Measurements from ENCODE around the gene FRMD1.
"Not testable (repeated sequence)": the region's sequence is repeated elsewhere in the genome, so short reads cannot be mapped to it uniquely, and the experiment has no call there.

The FRMD1 gene

DNA sequence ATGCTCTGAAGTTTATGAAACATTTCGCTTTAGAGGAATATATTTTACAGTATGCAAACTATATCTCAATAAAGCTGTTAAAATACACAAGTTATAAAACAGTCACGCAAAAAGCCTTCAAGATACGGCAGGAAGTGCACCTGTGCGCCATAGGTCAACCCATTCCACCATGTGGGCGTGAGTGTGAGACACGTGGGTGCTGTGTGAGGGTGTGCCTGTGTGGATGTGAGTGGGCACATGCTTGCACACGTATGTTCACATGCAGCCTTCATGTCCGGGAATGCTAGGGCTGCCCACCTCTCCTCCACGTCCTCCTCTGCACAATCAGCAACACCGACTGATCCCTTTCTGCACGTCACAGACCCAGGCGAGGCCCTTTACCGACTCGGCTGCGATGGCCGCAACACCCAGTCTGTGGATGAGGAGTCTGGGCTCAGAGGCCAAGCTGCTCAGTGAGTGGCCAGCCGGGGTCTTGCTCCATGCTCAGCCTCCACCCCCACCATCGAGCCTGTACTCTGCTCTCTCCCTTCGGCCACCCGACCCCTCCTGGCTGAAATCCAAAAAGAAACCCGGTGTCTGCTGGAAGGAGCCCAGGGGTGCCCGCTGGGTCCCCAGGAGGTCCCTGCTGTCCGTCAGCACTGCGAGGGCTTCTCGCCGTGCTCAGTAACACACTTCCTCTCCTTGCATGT is 3.0 kb upstream of the FRMD1 start:
- H3K4me3 ChIP-seq (replicated peaks; ENCODE audit: insufficient read depth, low read length), result no peak overlapping the region
- no peak overlapping the region for H3K27ac ChIP-seq (replicated peaks)
- H3K27me3 ChIP-seq (ENCODE audit: insufficient read depth, poor library complexity, severe bottlenecking), result no peaks in the 10 kb centered on the region
- TF ChIP-seq, protein P1, sequence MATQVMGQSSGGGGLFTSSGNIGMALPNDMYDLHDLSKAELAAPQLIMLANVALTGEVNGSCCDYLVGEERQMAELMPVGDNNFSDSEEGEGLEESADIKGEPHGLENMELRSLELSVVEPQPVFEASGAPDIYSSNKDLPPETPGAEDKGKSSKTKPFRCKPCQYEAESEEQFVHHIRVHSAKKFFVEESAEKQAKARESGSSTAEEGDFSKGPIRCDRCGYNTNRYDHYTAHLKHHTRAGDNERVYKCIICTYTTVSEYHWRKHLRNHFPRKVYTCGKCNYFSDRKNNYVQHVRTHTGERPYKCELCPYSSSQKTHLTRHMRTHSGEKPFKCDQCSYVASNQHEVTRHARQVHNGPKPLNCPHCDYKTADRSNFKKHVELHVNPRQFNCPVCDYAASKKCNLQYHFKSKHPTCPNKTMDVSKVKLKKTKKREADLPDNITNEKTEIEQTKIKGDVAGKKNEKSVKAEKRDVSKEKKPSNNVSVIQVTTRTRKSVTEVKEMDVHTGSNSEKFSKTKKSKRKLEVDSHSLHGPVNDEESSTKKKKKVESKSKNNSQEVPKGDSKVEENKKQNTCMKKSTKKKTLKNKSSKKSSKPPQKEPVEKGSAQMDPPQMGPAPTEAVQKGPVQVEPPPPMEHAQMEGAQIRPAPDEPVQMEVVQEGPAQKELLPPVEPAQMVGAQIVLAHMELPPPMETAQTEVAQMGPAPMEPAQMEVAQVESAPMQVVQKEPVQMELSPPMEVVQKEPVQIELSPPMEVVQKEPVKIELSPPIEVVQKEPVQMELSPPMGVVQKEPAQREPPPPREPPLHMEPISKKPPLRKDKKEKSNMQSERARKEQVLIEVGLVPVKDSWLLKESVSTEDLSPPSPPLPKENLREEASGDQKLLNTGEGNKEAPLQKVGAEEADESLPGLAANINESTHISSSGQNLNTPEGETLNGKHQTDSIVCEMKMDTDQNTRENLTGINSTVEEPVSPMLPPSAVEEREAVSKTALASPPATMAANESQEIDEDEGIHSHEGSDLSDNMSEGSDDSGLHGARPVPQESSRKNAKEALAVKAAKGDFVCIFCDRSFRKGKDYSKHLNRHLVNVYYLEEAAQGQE (IDR thresholded peaks at IDR 0.05; ENCODE audit: insufficient replicate concordance, low read depth), result no peak
- no peak for TF ChIP-seq SPI1 (IDR thresholded peaks at IDR 0.05; ENCODE audit: borderline replicate concordance, low read depth)
- no peak for TF ChIP-seq POLR2AphosphoS5 (IDR thresholded peaks at IDR 0.05; ENCODE audit: low read depth)
- no peak for TF ChIP-seq GABPA (IDR thresholded peaks at IDR 0.05; ENCODE audit: low read depth)
- TF ChIP-seq CTCF (IDR thresholded peaks at IDR 0.05; ENCODE audit: insufficient read depth, low read length), result no peak
- no peak for DNase-seq (ENCODE audit: low read depth in 1 of 2, low spot score in 1 of 2)

GRCh38 chr6:168080393-168081077 is 1.5 kb upstream of the FRMD1 start:
- H3K27ac ChIP-seq (replicated peaks), result no peak overlapping the region
- H3K27me3 ChIP-seq (ENCODE audit: insufficient read depth, poor library complexity, severe bottlenecking), result no peaks in the 10 kb centered on the region
- no peak for TF ChIP-seq SPI1 (IDR thresholded peaks at IDR 0.05; ENCODE audit: borderline replicate concordance, low read depth)
- TF ChIP-seq CTCF (IDR thresholded peaks at IDR 0.05; ENCODE audit: insufficient read depth, low read length), result no peak
- no peak for TF ChIP-seq POLR2AphosphoS5 (IDR thresholded peaks at IDR 0.05; ENCODE audit: low read depth)
- no peak for TF ChIP-seq GABPA (IDR thresholded peaks at IDR 0.05; ENCODE audit: low read depth)
- TF ChIP-seq, protein P1 (IDR thresholded peaks at IDR 0.05; ENCODE audit: insufficient replicate concordance, low read depth), result no peak
- no peak for DNase-seq (ENCODE audit: low read depth in 1 of 2, low spot score in 1 of 2)
- no peak overlapping the region for H3K4me3 ChIP-seq (replicated peaks; ENCODE audit: insufficient read depth, low read length)

GRCh38 chr6:168078175-168078942 is 653 bp downstream of the FRMD1 start:
- no peak for DNase-seq (ENCODE audit: low read depth in 1 of 2, low spot score in 1 of 2)
- TF ChIP-seq SPI1 (IDR thresholded peaks at IDR 0.05; ENCODE audit: borderline replicate concordance, low read depth), result no peak
- no peak for TF ChIP-seq POLR2AphosphoS5 (IDR thresholded peaks at IDR 0.05; ENCODE audit: low read depth)
- no peak for TF ChIP-seq CTCF (IDR thresholded peaks at IDR 0.05; ENCODE audit: insufficient read depth, low read length)
- TF ChIP-seq, protein P1 (IDR thresholded peaks at IDR 0.05; ENCODE audit: insufficient replicate concordance, low read depth), result no peak
- no peak for TF ChIP-seq GABPA (IDR thresholded peaks at IDR 0.05; ENCODE audit: low read depth)
- no peak overlapping the region for H3K27ac ChIP-seq (replicated peaks)
- H3K27me3 ChIP-seq (ENCODE audit: insufficient read depth, poor library complexity, severe bottlenecking), result no peaks in the 10 kb centered on the region
- H3K4me3 ChIP-seq (replicated peaks; ENCODE audit: insufficient read depth, low read length), result no peak overlapping the region

- DNase-seq (ENCODE audit: low read depth in 1 of 2, low spot score in 1 of 2); H3K27me3 ChIP-seq (ENCODE audit: insufficient read depth, poor library complexity, severe bottlenecking); H3K4me3 ChIP-seq (replicated peaks; ENCODE audit: insufficient read depth, low read length): not testable (repeated sequence)
Observed at GRCh38 chr6:168077401-168077800, 1.6 kb downstream of the FRMD1 start.

More at GRCh38 chr6:168077401-168077800, 1.6 kb downstream of the FRMD1 start:
- H3K27ac ChIP-seq (replicated peaks), result not testable (repeated sequence)
